ENCODE results near the gene PLCL2. TPM values are rescaled to one million over a fixed set of nuclear protein-coding genes. Genes with fewer than 3 reads are reported as not detected.

PLCL2 gene
- total and polyA plus RNA-seq, 2 donors (not counting 1 experiment from before 2014, with no cell fraction given): 21.7 to 55.2 TPM

DNA sequence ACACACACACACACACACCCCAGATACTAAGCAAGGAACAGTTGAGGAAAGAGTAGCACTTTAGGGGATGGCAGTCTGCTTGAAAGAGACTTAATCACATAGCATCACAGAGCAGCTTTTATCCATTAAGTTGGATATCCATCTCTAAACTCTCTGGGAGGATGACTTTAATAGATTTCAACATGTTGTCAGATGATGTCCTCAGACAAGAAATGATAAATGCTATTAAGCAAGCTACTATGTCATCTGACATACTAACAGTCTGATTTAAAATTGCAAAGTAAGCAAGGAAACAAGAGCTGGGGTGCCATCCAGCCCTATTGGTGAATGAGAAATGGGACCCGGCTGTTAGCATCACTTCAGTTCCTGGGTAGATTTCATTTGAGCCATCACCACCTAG lies 136.9 kb downstream of the PLCL2 start:
- TF ChIP-seq, protein P1, sequence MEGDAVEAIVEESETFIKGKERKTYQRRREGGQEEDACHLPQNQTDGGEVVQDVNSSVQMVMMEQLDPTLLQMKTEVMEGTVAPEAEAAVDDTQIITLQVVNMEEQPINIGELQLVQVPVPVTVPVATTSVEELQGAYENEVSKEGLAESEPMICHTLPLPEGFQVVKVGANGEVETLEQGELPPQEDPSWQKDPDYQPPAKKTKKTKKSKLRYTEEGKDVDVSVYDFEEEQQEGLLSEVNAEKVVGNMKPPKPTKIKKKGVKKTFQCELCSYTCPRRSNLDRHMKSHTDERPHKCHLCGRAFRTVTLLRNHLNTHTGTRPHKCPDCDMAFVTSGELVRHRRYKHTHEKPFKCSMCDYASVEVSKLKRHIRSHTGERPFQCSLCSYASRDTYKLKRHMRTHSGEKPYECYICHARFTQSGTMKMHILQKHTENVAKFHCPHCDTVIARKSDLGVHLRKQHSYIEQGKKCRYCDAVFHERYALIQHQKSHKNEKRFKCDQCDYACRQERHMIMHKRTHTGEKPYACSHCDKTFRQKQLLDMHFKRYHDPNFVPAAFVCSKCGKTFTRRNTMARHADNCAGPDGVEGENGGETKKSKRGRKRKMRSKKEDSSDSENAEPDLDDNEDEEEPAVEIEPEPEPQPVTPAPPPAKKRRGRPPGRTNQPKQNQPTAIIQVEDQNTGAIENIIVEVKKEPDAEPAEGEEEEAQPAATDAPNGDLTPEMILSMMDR (IDR thresholded peaks at IDR 0.05): no peak
- no peak for TF ChIP-seq EZH2 (IDR thresholded peaks at IDR 0.05; ENCODE audit: borderline replicate concordance, insufficient read depth, low read depth, low read length, poor library complexity, severe bottlenecking)
- Mint-ChIP-seq H3K27ac (peak overlapping the region; percentile 32), H3K4me3 (no peak overlapping the region), H3K27me3 (no peaks in the 10 kb centered on the region), H3K4me1 (peaks cover 35% of the 10 kb centered on the region), H3K9me3 (ENCODE audit: insufficient read depth) (no peaks in the 10 kb centered on the region)
- Histone ChIP-seq H3K9me3 (ENCODE audit: control extremely low read depth in 1 of 3, control insufficient read depth in 2 of 3, insufficient read depth in 1 of 3, low read length in 2 of 3) (no peaks in the 10 kb centered on the region), H2AFZ (ENCODE audit: insufficient read depth, low read depth, low read length, poor library complexity, severe bottlenecking) (no peak overlapping the region), H3K27ac (ENCODE audit: low read length in 2 of 2) (no peak overlapping the region), H3K27me3 (replicated peaks in 1 of 4; ENCODE audit: control extremely low read depth in 1 of 4, control insufficient read depth in 3 of 4, insufficient read depth in 4 of 4, low read length in 3 of 4) (no peaks in the 10 kb centered on the region), H3K4me1 (ENCODE audit: control insufficient read depth in 2 of 2, insufficient read depth in 2 of 2, low read length in 2 of 2) (peaks cover 7 to 8% of the 10 kb centered on the region in 2 donors), H3K9ac (ENCODE audit: low read length) (no peak overlapping the region), H3K4me3 (ENCODE audit: control extremely low read depth in 1 of 5, extremely low read depth in 1 of 5, insufficient read depth in 1 of 5, low read depth in 2 of 5, low read length in 4 of 5) (no peak overlapping the region), H3K36me3 (replicated peaks in 1 of 2; ENCODE audit: control extremely low read depth in 1 of 2, control insufficient read depth in 1 of 2, extremely low read depth in 1 of 2, insufficient read depth in 2 of 2, low read length in 1 of 2) (peaks cover 9 to 18% of the 10 kb centered on the region in 2 experiments), H3K79me2 (ENCODE audit: control insufficient read depth, insufficient read depth, low read length) (peaks cover 30% of the 10 kb centered on the region), H4K20me1 (ENCODE audit: control insufficient read depth, insufficient read depth, low read length, poor library complexity, severe bottlenecking) (peaks cover 9% of the 10 kb centered on the region), H3K4me2 (replicated peaks; ENCODE audit: low read depth, low read length, poor library complexity, severe bottlenecking) (no peak overlapping the region)
- no peak for ATAC-seq (ENCODE audit: low read depth)
- no peak for DNase-seq
- POLR2A ChIA-PET: interaction anchor here (0.6 kb wide), 1 partner anchor 179 kb away, joined by 3 read pairs; no protein-coding TSS in a partner anchor
- intact Hi-C loops (cut with micrococcal nuclease): no loop called here
- no CpG with 5 or more reads among the region's 1 CpG for WGBS (ENCODE audit: insufficient coverage)
- CTCF ChIA-PET: interaction anchor here (1.0 to 1.4 kb wide), 3 partner anchors 9 to 210 kb away, joined by 3 read pairs; no protein-coding TSS in a partner anchor

DNA sequence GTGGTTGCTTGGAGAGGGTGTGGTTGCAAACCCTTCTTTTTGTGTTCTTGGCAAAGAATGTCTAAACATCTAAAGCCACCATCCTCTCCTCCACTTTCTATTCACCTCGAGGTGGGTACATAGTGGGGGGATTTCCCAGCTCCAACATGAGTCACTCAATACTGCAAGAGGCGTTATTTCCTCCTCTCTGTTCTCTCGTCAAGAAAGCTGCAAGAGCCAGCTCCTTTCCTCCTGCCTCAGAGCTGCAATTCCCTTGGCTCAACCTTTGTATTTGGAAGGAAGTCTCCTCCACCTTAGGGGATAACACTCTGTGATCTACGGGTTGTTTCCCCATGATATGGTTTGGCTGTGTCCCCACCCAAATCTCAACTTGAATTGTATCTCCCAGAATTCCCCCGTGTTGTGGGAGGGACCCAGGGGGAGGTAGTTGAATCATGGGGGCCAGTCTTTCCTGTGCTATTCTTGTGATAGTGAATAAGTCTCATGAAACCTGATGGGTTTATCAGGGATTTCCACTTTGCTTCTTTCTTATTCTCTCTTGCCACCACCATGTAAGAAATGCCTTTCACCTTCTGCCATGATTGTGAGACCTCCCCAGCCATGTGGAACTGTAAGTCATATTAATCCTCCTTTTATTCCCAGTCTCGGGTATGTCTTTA lies 138.4 kb downstream of the PLCL2 start:
- WGBS (ENCODE audit: insufficient coverage): no CpG with 5 or more reads among the region's 6 CpGs
- Mint-ChIP-seq H3K4me3 (peak overlapping the region; percentile 48), H3K9me3 (ENCODE audit: insufficient read depth) (no peaks in the 10 kb centered on the region), H3K27ac (peak overlapping the region; percentile 84), H3K4me1 (peaks cover 35% of the 10 kb centered on the region), H3K27me3 (no peaks in the 10 kb centered on the region)
- Histone ChIP-seq H2AFZ (ENCODE audit: insufficient read depth, low read depth, low read length, poor library complexity, severe bottlenecking) (no peak overlapping the region), H3K36me3 (replicated peaks in 1 of 2; ENCODE audit: control extremely low read depth in 1 of 2, control insufficient read depth in 1 of 2, extremely low read depth in 1 of 2, insufficient read depth in 2 of 2, low read length in 1 of 2) (peaks cover 7 to 9% of the 10 kb centered on the region in 2 experiments), H3K4me2 (replicated peaks; ENCODE audit: low read depth, low read length, poor library complexity, severe bottlenecking) (peak overlapping the region; percentile 18), H3K27me3 (replicated peaks in 1 of 4; ENCODE audit: control extremely low read depth in 1 of 4, control insufficient read depth in 3 of 4, insufficient read depth in 4 of 4, low read length in 3 of 4) (no peaks in the 10 kb centered on the region), H3K9ac (ENCODE audit: low read length) (no peak overlapping the region), H3K4me3 (ENCODE audit: control extremely low read depth in 1 of 5, extremely low read depth in 1 of 5, insufficient read depth in 1 of 5, low read depth in 2 of 5, low read length in 4 of 5) (no peak overlapping the region), H4K20me1 (ENCODE audit: control insufficient read depth, insufficient read depth, low read length, poor library complexity, severe bottlenecking) (peaks cover 7% of the 10 kb centered on the region), H3K4me1 (ENCODE audit: control insufficient read depth in 2 of 2, insufficient read depth in 2 of 2, low read length in 2 of 2) (peaks cover 7 to 8% of the 10 kb centered on the region in 2 donors), H3K79me2 (ENCODE audit: control insufficient read depth, insufficient read depth, low read length) (peaks cover 24% of the 10 kb centered on the region), H3K27ac (ENCODE audit: low read length in 2 of 2) (peak overlapping the region in 1 of 2 donors; percentile 48), H3K9me3 (ENCODE audit: control extremely low read depth in 1 of 3, control insufficient read depth in 2 of 3, insufficient read depth in 1 of 3, low read length in 2 of 3) (no peaks in the 10 kb centered on the region)
- peak; percentile 93 for ATAC-seq (ENCODE audit: low read depth)
- no peak for TF ChIP-seq EZH2 (IDR thresholded peaks at IDR 0.05; ENCODE audit: borderline replicate concordance, insufficient read depth, low read depth, low read length, poor library complexity, severe bottlenecking)
- TF ChIP-seq, protein P1 (IDR thresholded peaks at IDR 0.05): no peak
- ChIA-PET CTCF (interaction anchor here (0.8 to 1.3 kb wide), 2 partner anchors 139 to 194 kb away, joined by 4 to 9 read pairs; partner anchors contain the start of gene PLCL2), POLR2A (no interaction called here)
- peak; percentile 54 for DNase-seq
- intact Hi-C loops (cut with micrococcal nuclease): no loop called here

Data from B cell (primary cell).